ENCODE results near the gene GPC6. TPM values are rescaled to one million over a fixed set of nuclear protein-coding genes. Genes with fewer than 3 reads are reported as not detected.

Gene GPC6
- total RNA-seq, 1 donor from 2014 or later, result not detected

DNA sequence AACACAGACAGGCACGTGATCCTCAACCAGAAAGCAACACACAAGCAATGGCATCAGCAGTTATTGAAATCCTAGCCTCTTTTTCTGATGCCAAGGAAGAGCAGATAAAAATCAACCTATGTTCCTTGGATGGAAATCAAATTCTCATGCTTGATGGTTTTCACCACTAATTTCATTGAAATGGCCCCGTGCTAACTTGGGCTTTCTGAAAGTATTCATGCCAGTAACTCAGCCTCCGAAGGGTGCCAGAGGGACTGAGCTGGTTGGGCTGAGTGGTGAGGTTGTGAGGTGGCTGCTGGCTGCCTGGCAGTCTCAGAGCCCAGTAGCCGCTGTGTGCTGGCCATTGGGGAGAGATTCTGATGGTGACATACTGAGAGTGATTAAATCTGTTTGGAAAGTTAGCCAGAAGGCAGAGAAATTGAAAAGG is 943.6 kb downstream of the GPC6 start:
- intact Hi-C loops (cut with micrococcal nuclease), result no loop called here
- Mint-ChIP-seq H3K36me3 (ENCODE audit: low read depth) (no peaks in the 10 kb centered on the region), H3K4me3 (no peak overlapping the region), H3K4me1 (ENCODE audit: low read depth) (no peaks in the 10 kb centered on the region), H3K27me3 (ENCODE audit: insufficient read depth) (peaks cover 5% of the 10 kb centered on the region), H3K9me3 (no peaks in the 10 kb centered on the region), H3K27ac (no peak overlapping the region)
- no peak for DNase-seq (ENCODE audit: low spot score)

DNA sequence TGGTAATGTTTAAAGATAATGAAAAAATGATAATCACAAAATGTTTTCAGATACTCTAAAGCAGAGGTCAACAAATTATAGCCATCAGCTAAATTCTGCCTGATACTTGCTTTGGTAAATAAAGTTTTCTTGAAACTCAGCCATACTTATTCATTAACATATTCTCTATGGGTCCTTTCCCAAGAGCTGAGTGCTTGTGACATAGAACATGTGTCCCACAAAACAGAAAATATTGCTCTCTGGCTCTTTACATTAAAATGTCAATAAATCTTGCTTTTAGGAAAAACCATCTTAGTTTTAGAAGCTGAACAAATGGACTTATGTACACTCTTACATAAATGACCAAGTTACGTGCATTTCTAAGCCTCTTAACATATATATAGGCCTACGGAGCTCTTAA is 945.8 kb downstream of the GPC6 start:
- Mint-ChIP-seq H3K27me3 (ENCODE audit: insufficient read depth) (peaks cover 6% of the 10 kb centered on the region), H3K27ac (no peak overlapping the region), H3K9me3 (no peaks in the 10 kb centered on the region), H3K4me1 (ENCODE audit: low read depth) (no peaks in the 10 kb centered on the region), H3K36me3 (ENCODE audit: low read depth) (no peaks in the 10 kb centered on the region), H3K4me3 (no peak overlapping the region)
- DNase-seq (ENCODE audit: low spot score), result no peak
- intact Hi-C loops (cut with micrococcal nuclease), result no loop called here

DNA sequence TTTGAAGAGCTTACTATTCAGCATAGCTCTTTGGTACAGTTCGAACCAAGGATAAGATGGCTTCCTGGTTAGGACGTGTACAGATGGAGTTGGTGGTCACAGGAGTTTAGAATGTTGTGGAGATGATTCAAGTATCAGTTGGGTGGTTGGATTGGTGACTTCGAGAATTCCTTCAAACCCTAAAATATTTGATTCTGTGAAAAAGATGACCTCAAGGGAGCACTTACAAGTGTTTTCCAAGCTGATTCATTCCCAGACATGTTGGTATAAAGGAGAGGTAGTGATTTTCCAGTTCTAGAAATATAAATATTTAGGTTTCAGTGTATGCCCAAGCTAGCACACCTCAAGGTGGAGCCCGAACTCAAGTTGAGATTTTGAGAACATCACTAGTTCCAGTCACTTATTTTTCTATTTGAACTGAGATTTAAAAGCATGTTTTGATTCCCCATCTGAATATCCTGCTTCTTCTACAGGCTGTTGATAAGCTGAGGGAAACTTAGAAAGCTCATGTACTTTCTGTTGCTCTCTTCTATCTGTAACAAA is 946.8 kb downstream of the GPC6 start:
- no peak for DNase-seq (ENCODE audit: low spot score)
- Mint-ChIP-seq H3K27ac (no peak overlapping the region), H3K4me1 (ENCODE audit: low read depth) (peaks cover under 1% of the 10 kb centered on the region), H3K27me3 (ENCODE audit: insufficient read depth) (peaks cover 6% of the 10 kb centered on the region), H3K4me3 (no peak overlapping the region), H3K36me3 (ENCODE audit: low read depth) (no peaks in the 10 kb centered on the region), H3K9me3 (no peaks in the 10 kb centered on the region)
- intact Hi-C loops (cut with micrococcal nuclease), result no loop called here

DNA sequence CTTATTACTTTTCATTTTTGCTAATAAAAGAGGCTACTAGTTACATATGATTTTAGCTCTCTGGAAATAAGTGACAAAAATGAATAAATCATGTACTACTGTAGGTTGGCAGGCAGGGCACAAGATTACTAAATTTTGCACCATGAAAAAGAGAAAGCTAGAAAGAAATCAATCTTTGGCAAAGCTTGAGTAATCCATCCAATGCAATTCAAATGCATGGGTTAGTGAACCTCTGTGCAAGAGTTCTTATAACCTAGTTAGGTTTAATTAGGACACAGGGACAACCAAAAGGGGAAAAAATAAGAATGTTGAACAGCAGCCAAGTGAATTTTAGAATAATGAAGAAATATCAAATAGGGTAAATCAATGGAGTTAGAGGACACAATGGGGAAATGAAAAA is 947.4 kb downstream of the GPC6 start:
- no peak overlapping the region for H3K27ac Mint-ChIP-seq
- no peak for DNase-seq (ENCODE audit: low spot score)
- no peaks in the 10 kb centered on the region for H3K9me3 Mint-ChIP-seq
- no peaks in the 10 kb centered on the region for H3K36me3 Mint-ChIP-seq (ENCODE audit: low read depth)
- H3K27me3 Mint-ChIP-seq (ENCODE audit: insufficient read depth), result peaks cover 6% of the 10 kb centered on the region
- H3K4me1 Mint-ChIP-seq (ENCODE audit: low read depth), result peaks cover 7% of the 10 kb centered on the region
- no peak overlapping the region for H3K4me3 Mint-ChIP-seq
- intact Hi-C loops (cut with micrococcal nuclease), result no loop called here

DNA sequence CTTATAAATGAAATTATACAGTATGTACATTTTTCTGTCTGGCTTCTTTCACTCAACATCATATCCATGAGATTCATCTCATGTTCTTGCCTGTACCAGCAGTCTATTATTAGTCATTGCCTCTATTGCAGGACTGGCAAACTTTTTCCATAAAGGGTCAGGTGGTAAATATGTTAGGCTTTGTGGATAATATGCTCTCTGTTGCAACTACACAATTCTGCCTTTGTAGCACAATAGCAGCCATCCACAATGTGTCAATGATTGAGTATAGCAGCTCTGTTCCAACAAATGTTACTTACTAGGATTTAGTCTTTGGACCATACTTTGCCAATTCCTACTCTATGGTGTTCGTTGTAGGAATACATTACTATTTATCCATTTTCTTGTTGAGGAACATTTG is 948.5 kb downstream of the GPC6 start:
- no peak for DNase-seq (ENCODE audit: low spot score)
- peaks cover 9% of the 10 kb centered on the region for H3K4me1 Mint-ChIP-seq (ENCODE audit: low read depth)
- no peak overlapping the region for H3K4me3 Mint-ChIP-seq
- H3K9me3 Mint-ChIP-seq, result no peaks in the 10 kb centered on the region
- no peak overlapping the region for H3K27ac Mint-ChIP-seq
- peaks cover 6% of the 10 kb centered on the region for H3K27me3 Mint-ChIP-seq (ENCODE audit: insufficient read depth)
- H3K36me3 Mint-ChIP-seq (ENCODE audit: low read depth), result no peaks in the 10 kb centered on the region
- intact Hi-C loops (cut with micrococcal nuclease), result no loop called here

DNA sequence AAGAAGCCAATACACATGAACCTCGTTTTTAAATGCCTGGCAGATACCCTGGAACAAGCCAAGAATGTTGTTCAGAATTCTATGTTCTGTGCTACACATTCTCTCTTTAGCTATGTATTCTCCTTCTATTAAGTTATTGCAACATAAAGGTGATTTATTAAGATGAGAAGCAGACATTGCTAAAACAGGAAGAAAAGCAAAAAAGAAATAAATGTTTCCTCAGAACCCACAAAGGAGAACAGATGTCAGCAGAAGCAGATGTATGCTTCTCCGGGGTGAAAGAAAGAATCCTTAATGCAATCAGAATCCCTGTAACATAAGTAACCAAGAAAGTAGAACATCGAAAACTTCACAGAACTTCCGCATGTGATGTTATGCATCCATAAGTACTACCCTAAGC is 950.0 kb downstream of the GPC6 start:
- peaks cover 4% of the 10 kb centered on the region for H3K27me3 Mint-ChIP-seq (ENCODE audit: insufficient read depth)
- H3K4me1 Mint-ChIP-seq (ENCODE audit: low read depth), result peaks cover 9% of the 10 kb centered on the region
- H3K4me3 Mint-ChIP-seq, result no peak overlapping the region
- intact Hi-C loops (cut with micrococcal nuclease), result no loop called here
- no peaks in the 10 kb centered on the region for H3K9me3 Mint-ChIP-seq
- H3K27ac Mint-ChIP-seq, result no peak overlapping the region
- DNase-seq (ENCODE audit: low spot score), result no peak
- no peaks in the 10 kb centered on the region for H3K36me3 Mint-ChIP-seq (ENCODE audit: low read depth)

DNA sequence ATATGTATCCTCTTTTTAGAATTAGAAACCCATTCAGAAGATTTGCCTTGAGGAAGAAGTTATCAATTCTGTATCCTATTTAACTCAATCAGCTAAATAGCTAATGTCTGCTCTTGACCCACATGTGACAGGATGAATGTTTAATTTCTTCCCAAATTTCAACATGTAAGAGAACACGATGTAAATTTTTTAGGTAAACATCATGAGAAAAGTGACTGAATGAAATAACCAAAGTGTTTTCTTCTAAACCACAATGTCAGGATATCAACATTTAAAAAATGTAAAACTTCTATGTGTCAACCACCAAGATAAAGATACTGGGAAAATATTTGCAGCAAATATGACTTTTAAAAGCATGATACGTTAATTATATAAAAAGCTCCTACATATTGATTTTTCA is 950.4 kb downstream of the GPC6 start:
- intact Hi-C loops (cut with micrococcal nuclease), result no loop called here
- no peak for DNase-seq (ENCODE audit: low spot score)
- Mint-ChIP-seq H3K27ac (no peak overlapping the region), H3K4me1 (ENCODE audit: low read depth) (peaks cover 9% of the 10 kb centered on the region), H3K36me3 (ENCODE audit: low read depth) (no peaks in the 10 kb centered on the region), H3K27me3 (ENCODE audit: insufficient read depth) (peaks cover 4% of the 10 kb centered on the region), H3K9me3 (no peaks in the 10 kb centered on the region), H3K4me3 (no peak overlapping the region)

DNA sequence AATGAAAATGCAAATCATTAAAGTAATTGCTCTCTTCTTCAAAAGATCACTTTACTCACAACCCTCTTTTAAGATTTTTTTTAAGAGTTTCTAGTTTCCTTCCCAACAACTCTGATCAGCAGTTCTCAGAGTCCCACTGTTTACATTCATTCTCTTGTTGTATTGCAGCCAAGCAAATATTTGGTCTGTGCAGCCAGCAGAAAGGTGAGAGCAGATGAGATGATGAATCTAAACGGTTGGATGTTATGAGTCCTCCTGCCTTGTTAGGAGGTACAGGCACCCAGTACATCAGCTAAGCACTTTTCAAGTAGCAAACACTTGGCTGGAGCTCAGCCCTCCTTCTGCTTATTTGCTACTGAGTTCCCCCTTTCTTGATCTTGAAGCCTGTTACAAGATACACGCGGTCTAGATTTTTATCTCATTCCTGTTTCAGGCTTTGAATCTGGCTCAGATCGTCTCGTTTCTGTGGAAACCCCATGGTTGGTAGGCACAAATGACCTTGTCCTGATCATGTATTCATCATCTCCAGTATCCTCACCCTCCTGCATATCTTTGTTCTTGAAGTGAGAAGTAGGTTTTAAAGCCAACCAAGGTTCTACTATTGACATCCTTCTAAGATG is 952.1 kb downstream of the GPC6 start:
- DNase-seq (ENCODE audit: low spot score), result no peak
- Mint-ChIP-seq H3K36me3 (ENCODE audit: low read depth) (no peaks in the 10 kb centered on the region), H3K4me1 (ENCODE audit: low read depth) (peaks cover 9% of the 10 kb centered on the region), H3K4me3 (no peak overlapping the region), H3K27ac (no peak overlapping the region), H3K27me3 (ENCODE audit: insufficient read depth) (peaks cover 4% of the 10 kb centered on the region), H3K9me3 (no peaks in the 10 kb centered on the region)
- intact Hi-C loops (cut with micrococcal nuclease), result no loop called here

DNA sequence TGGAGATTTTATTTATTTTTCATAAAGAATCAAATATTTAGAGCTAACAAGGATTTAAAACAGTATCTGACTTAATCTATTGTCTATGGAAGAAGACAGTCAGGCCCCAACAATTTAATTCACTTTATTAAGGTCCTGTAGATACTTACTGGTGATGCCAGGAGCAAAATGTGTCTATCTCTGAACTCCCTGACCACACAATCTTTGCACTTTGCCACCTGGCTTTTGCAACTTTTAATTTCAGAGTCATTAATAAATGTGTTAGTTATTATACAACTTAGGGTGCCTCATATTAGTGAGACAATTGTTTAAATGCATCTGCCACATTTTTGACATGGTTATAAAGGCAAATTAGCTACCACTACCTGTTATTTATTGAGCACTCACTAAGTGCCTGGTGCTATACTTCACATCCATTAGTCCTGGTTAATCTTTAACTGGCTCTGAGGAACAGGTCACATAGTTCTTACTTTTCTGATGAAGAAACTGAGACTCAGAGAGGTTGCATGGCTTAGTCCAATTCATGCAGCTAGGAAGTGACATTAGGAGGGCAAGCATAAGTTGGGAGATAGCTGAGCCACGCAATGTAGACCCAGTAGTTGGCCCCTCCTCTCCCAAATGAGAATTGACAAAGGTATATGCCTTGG is 955.0 kb downstream of the GPC6 start:
- no peak for DNase-seq (ENCODE audit: low spot score)
- H3K4me1 Mint-ChIP-seq (ENCODE audit: low read depth), result peaks cover 9% of the 10 kb centered on the region
- no peaks in the 10 kb centered on the region for H3K27me3 Mint-ChIP-seq (ENCODE audit: insufficient read depth)
- H3K4me3 Mint-ChIP-seq, result no peak overlapping the region
- no peak overlapping the region for H3K27ac Mint-ChIP-seq
- intact Hi-C loops (cut with micrococcal nuclease), result no loop called here
- no peaks in the 10 kb centered on the region for H3K9me3 Mint-ChIP-seq
- H3K36me3 Mint-ChIP-seq (ENCODE audit: low read depth), result no peaks in the 10 kb centered on the region

DNA sequence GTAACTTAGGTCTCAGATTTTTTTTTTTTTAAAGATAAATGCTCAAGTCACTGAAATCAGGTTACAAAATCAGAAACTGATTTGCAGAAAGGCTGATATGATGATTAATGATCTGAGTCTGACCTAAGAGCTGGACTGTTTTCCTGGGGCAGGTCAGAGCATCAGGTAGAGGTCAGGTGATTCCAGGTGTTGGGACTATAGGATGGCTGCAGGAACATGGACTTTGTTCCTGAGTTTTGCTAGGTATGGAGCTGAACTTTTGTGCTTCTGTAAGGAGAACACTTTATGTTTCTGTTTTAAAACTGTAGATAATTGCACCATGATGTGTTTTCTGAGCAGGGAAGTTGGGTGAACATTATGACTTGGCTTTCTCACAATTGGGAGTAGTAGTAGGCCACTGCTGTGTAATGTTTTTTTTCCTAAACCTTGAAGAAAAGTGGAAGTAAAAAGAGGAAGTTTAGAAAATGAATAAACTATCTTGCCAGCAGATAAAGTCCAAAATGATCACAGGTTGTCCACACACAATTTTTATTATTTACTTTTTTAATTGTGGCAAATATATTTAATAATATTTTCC is 955.7 kb downstream of the GPC6 start:
- H3K9me3 Mint-ChIP-seq, result no peaks in the 10 kb centered on the region
- intact Hi-C loops (cut with micrococcal nuclease), result no loop called here
- DNase-seq (ENCODE audit: low spot score), result no peak
- H3K27me3 Mint-ChIP-seq (ENCODE audit: insufficient read depth), result no peaks in the 10 kb centered on the region
- no peaks in the 10 kb centered on the region for H3K36me3 Mint-ChIP-seq (ENCODE audit: low read depth)
- no peak overlapping the region for H3K27ac Mint-ChIP-seq
- H3K4me1 Mint-ChIP-seq (ENCODE audit: low read depth), result peaks cover 9% of the 10 kb centered on the region
- no peak overlapping the region for H3K4me3 Mint-ChIP-seq

DNA sequence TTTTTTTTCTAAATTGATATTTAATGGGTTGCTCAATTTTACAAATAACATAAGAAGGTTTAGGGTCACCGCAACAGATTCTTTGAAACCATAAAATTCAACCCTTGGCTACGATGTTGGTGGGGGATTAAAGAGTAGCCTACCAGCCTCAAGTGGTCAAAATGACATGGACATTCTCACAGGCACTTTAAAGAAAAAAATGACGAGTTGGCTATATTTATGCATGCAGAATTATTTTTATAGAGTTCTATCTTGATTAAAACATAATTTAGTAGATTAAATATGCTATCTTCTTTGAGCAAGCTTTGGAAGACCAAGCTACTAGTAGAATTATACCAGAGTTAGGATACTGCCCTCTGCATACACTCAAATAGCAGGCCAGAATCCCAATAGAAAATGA is 959.9 kb downstream of the GPC6 start:
- H3K27me3 Mint-ChIP-seq (ENCODE audit: insufficient read depth), result no peaks in the 10 kb centered on the region
- H3K4me3 Mint-ChIP-seq, result no peak overlapping the region
- no peaks in the 10 kb centered on the region for H3K4me1 Mint-ChIP-seq (ENCODE audit: low read depth)
- intact Hi-C loops (cut with micrococcal nuclease), result no loop called here
- no peak overlapping the region for H3K27ac Mint-ChIP-seq
- H3K9me3 Mint-ChIP-seq, result no peaks in the 10 kb centered on the region
- no peaks in the 10 kb centered on the region for H3K36me3 Mint-ChIP-seq (ENCODE audit: low read depth)
- no peak for DNase-seq (ENCODE audit: low spot score)

DNA sequence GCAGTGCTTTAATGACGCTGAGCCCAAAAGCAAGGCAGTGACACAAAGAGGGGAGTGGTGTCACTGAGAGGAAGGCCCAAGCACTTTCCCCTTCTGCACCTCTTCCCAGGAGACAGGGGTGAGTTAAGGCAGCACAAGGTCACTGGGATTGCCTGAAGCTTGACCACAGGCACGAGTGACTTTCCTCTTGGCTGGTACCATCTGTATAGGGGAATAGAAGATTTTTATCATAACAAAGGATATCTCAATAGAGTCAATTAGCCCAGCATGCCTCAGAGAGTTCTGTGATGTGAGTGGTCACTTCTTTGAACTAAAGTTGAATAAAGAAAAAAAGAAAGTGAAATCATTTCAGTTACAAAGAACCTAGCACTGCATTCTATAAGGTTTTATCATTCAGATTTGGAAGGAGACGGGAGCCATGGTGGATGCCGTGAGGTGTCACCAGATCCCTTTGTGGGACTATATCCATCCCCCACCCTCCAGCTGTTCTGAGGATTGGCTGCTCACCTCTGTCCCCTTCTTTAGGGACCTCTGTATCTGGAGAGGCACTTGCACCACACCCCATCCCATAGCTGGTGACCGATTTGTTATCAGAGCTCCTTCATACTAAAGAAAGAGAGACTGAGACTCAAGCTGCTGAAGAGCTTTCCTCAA is 961.7 kb downstream of the GPC6 start:
- Mint-ChIP-seq H3K27ac (no peak overlapping the region), H3K4me3 (no peak overlapping the region), H3K36me3 (ENCODE audit: low read depth) (no peaks in the 10 kb centered on the region), H3K4me1 (ENCODE audit: low read depth) (no peaks in the 10 kb centered on the region), H3K27me3 (ENCODE audit: insufficient read depth) (peaks cover 4% of the 10 kb centered on the region), H3K9me3 (no peaks in the 10 kb centered on the region)
- intact Hi-C loops (cut with micrococcal nuclease), result no loop called here
- no peak for DNase-seq (ENCODE audit: low spot score)

DNA sequence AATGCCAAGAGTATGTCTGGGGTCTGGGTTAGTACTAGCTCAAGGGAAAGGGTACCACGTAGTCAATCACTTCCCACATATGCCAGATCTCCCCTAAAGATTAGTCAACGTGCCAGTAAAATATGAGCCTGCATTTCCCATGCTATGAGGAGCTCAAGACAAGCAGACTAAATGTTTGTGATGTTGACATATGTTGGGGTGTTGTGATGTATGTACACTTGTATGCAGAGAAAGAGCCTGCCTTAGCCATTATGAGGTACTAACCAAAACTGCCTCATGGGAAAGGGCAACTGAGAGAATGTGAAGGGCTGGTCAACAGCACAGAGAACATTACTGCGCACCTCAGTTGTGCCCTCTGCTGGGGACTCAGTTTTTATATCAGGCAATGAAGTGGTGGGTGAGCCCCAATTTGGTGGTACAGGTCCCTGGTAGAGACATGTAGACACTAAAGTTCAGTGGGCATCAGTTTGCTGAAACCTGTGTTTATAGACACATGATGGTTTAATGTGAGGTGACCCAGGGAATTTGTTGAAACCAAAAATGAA is 965.9 kb downstream of the GPC6 start:
- Mint-ChIP-seq H3K36me3 (ENCODE audit: low read depth) (no peaks in the 10 kb centered on the region), H3K27me3 (ENCODE audit: insufficient read depth) (peaks cover 6% of the 10 kb centered on the region), H3K4me1 (ENCODE audit: low read depth) (no peaks in the 10 kb centered on the region), H3K27ac (no peak overlapping the region), H3K4me3 (no peak overlapping the region), H3K9me3 (no peaks in the 10 kb centered on the region)
- intact Hi-C loops (cut with micrococcal nuclease), result no loop called here
- DNase-seq (ENCODE audit: low spot score), result no peak
